SK-N-SH treated with all-trans-retinoic acid at 6 μM for 48 hours (cell line): ENCODE results near the gene GASK1B.

Experiments used
- ATAC-seq: fragments of 200-7000 bp; cut with Tn5 transposase; 3 replicates; pipeline ENCODE4 v1.9.1; 2020; ENCODE audit warnings: mild to moderate bottlenecking, moderate library complexity
- ARNTL ChIP-seq: fragments of 450-650 bp; formaldehyde crosslinking; IDR thresholded peaks from 2 replicates; pipeline ENCODE4 v1.5.0; 2020; ENCODE audit warnings: low read depth, mild to moderate bottlenecking, moderate library complexity, borderline replicate concordance
- BACH2 ChIP-seq: fragments of 250-450 bp; sonication (Bioruptor Pico); IDR thresholded peaks from 2 replicates; pipeline ENCODE4 v1.9.0; 2021; ENCODE audit warnings: mild to moderate bottlenecking, borderline replicate concordance
- CSDC2 ChIP-seq: fragments of 250-450 bp; sonication (Bioruptor Pico); IDR thresholded peaks from 2 replicates; pipeline ENCODE4 v1.5.0; 2020; ENCODE audit warnings: mild to moderate bottlenecking, moderate library complexity
- ESRRG ChIP-seq: fragments of 250-450 bp; sonication (Bioruptor Pico); IDR thresholded peaks from 2 replicates; pipeline ENCODE4 v1.6.1; 2021; ENCODE audit warnings: mild to moderate bottlenecking
- GLIS3 ChIP-seq: fragments of 250-450 bp; sonication (Bioruptor Pico); IDR thresholded peaks from 2 replicates; pipeline ENCODE4 v1.5.0; 2020; ENCODE audit warnings: mild to moderate bottlenecking, moderate library complexity
- ISL1 ChIP-seq: fragments of 250-450 bp; sonication (Bioruptor Pico); IDR thresholded peaks from 2 replicates; pipeline ENCODE4 v2.1.2; 2022; ENCODE audit warnings: mild to moderate bottlenecking, moderate library complexity
- PPARA ChIP-seq: fragments of 250-450 bp; sonication (Bioruptor Pico); IDR thresholded peaks from 2 replicates; pipeline ENCODE4 v1.5.0; 2020; ENCODE audit warnings: mild to moderate bottlenecking, borderline replicate concordance
- RARB ChIP-seq: fragments of 250-450 bp; sonication (Bioruptor Pico); IDR thresholded peaks from 2 replicates; pipeline ENCODE4 v1.8.0; 2021; ENCODE audit warnings: mild to moderate bottlenecking, moderate library complexity
- SNAI2 ChIP-seq: fragments of 250-450 bp; sonication (Bioruptor Pico); IDR thresholded peaks from 2 replicates; pipeline ENCODE4 v1.5.0; 2020; ENCODE audit warnings: mild to moderate bottlenecking, moderate library complexity
- TCF4 ChIP-seq: fragments of 250-450 bp; sonication (Bioruptor Pico); IDR thresholded peaks from 2 replicates; pipeline ENCODE4 v1.8.0; 2021; ENCODE audit warnings: mild to moderate bottlenecking, moderate library complexity, borderline replicate concordance
- TOX ChIP-seq: fragments of 250-450 bp; sonication (Bioruptor Pico); IDR thresholded peaks from 2 replicates; pipeline ENCODE4 v1.8.0; 2021; ENCODE audit warnings: mild to moderate bottlenecking, moderate library complexity, borderline replicate concordance
- ZFP3 ChIP-seq: fragments of 250-450 bp; sonication (Bioruptor Pico); IDR thresholded peaks from 2 replicates; pipeline ENCODE4 v1.5.0; 2020; ENCODE audit warnings: mild to moderate bottlenecking, moderate library complexity
- ZFP30 ChIP-seq: fragments of 450-650 bp; formaldehyde crosslinking; IDR thresholded peaks from 2 replicates; pipeline ENCODE4 v1.5.0; 2022; ENCODE audit warnings: mild to moderate bottlenecking, moderate library complexity
- ZNF565 ChIP-seq: fragments of 450-650 bp; formaldehyde crosslinking; conservative IDR thresholded peaks from 2 replicates; pipeline ENCODE4 v1.5.0; 2020; ENCODE audit warnings: low read depth, mild to moderate bottlenecking, moderate library complexity
- ZNF8 ChIP-seq: fragments of 450-650 bp; formaldehyde crosslinking; IDR thresholded peaks from 2 replicates; pipeline ENCODE4 v1.5.0; 2020; ENCODE audit warnings: mild to moderate bottlenecking, moderate library complexity
- TF ChIP-seq, protein P1 (sequence below): fragments of 250-450 bp; sonication (Bioruptor Pico); IDR thresholded peaks from 2 replicates; pipeline ENCODE4 v1.8.0; 2021; ENCODE audit warnings: low read depth, mild to moderate bottlenecking, moderate library complexity, borderline replicate concordance
- TF ChIP-seq, protein P2 (sequence below): fragments of 250-450 bp; sonication (Bioruptor Pico); IDR thresholded peaks from 2 replicates; pipeline ENCODE4 v1.5.1; 2020; ENCODE audit warnings: low read depth, mild to moderate bottlenecking, moderate library complexity
- TF ChIP-seq, protein P3 (sequence below): fragments of 250-450 bp; sonication (Bioruptor Pico); IDR thresholded peaks from 2 replicates; pipeline ENCODE4 v1.5.0; 2020; ENCODE audit warnings: mild to moderate bottlenecking, moderate library complexity
- TF ChIP-seq, protein P4 (sequence below): fragments of 250-450 bp; sonication (Bioruptor Pico); IDR thresholded peaks from 2 replicates; pipeline ENCODE4 v1.8.0; 2020; ENCODE audit warnings: mild to moderate bottlenecking, moderate library complexity, borderline replicate concordance
- TF ChIP-seq, protein P5 (sequence below): fragments of 250-450 bp; sonication (Bioruptor Pico); IDR thresholded peaks from 2 replicates; pipeline ENCODE4 v1.5.1; 2021; ENCODE audit warnings: mild to moderate bottlenecking, moderate library complexity

Gene GASK1B

DNA sequence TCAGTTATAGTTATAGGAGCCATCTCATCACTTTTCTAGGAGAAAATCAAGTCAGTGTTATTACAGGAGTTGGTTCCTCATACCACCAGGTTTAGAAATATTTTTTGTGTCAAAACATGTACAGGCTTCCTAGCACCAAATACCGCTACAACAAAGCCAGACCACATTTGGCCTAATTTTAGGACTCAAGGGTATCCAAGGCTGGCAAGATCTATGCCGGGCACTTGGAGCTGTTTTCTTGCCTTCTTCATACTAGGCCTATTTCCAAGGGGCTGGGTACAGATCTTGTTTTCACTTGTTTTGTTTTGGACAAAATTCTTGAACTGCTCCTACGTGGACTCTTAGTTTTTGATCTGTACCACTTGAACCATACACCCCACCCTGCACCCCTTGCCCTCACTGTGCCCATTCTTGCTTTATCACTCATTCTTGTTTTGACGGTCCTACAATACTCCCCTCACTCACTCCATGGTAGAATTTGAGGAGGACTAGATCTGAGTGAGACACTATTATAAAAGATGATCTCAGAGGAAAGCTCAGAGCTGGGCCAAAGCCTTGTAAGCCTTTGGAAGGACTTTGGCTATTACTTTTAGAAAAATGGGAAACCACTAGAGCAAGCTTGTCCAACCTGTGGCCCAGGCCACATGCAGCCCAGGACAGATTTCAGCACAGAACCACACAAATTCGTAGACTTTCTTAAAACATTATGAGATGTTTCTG lies 19.8 kb upstream of the GASK1B start:
- ATAC-seq: no peak
- TF ChIP-seq, protein P1, sequence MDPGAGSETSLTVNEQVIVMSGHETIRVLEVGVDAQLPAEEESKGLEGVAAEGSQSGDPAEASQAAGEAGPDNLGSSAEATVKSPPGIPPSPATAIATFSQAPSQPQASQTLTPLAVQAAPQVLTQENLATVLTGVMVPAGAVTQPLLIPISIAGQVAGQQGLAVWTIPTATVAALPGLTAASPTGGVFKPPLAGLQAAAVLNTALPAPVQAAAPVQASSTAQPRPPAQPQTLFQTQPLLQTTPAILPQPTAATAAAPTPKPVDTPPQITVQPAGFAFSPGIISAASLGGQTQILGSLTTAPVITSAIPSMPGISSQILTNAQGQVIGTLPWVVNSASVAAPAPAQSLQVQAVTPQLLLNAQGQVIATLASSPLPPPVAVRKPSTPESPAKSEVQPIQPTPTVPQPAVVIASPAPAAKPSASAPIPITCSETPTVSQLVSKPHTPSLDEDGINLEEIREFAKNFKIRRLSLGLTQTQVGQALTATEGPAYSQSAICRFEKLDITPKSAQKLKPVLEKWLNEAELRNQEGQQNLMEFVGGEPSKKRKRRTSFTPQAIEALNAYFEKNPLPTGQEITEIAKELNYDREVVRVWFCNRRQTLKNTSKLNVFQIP (CRISPR knock-in tag): no peak
- TF ChIP-seq GLIS3 (CRISPR knock-in tag) (no peak), TCF4 (CRISPR knock-in tag) (no peak), TOX (CRISPR knock-in tag) (no peak), ESRRG (CRISPR knock-in tag) (no peak), ARNTL (no peak), PPARA (CRISPR knock-in tag) (no peak), ZNF565 (CRISPR knock-in tag) (no peak), ISL1 (no peak), CSDC2 (CRISPR knock-in tag) (no peak), ZNF8 (CRISPR knock-in tag) (no peak), RARB (CRISPR knock-in tag) (no peak), BACH2 (no peak), ZFP3 (CRISPR knock-in tag) (no peak)
- TF ChIP-seq, protein P2, sequence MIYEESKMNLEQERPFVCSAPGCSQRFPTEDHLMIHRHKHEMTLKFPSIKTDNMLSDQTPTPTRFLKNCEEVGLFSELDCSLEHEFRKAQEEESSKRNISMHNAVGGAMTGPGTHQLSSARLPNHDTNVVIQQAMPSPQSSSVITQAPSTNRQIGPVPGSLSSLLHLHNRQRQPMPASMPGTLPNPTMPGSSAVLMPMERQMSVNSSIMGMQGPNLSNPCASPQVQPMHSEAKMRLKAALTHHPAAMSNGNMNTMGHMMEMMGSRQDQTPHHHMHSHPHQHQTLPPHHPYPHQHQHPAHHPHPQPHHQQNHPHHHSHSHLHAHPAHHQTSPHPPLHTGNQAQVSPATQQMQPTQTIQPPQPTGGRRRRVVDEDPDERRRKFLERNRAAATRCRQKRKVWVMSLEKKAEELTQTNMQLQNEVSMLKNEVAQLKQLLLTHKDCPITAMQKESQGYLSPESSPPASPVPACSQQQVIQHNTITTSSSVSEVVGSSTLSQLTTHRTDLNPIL (CRISPR knock-in tag): no peak
- TF ChIP-seq, protein P3, sequence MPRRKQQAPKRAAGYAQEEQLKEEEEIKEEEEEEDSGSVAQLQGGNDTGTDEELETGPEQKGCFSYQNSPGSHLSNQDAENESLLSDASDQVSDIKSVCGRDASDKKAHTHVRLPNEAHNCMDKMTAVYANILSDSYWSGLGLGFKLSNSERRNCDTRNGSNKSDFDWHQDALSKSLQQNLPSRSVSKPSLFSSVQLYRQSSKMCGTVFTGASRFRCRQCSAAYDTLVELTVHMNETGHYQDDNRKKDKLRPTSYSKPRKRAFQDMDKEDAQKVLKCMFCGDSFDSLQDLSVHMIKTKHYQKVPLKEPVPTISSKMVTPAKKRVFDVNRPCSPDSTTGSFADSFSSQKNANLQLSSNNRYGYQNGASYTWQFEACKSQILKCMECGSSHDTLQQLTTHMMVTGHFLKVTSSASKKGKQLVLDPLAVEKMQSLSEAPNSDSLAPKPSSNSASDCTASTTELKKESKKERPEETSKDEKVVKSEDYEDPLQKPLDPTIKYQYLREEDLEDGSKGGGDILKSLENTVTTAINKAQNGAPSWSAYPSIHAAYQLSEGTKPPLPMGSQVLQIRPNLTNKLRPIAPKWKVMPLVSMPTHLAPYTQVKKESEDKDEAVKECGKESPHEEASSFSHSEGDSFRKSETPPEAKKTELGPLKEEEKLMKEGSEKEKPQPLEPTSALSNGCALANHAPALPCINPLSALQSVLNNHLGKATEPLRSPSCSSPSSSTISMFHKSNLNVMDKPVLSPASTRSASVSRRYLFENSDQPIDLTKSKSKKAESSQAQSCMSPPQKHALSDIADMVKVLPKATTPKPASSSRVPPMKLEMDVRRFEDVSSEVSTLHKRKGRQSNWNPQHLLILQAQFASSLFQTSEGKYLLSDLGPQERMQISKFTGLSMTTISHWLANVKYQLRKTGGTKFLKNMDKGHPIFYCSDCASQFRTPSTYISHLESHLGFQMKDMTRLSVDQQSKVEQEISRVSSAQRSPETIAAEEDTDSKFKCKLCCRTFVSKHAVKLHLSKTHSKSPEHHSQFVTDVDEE (CRISPR knock-in tag): no peak
- TF ChIP-seq, protein P4, sequence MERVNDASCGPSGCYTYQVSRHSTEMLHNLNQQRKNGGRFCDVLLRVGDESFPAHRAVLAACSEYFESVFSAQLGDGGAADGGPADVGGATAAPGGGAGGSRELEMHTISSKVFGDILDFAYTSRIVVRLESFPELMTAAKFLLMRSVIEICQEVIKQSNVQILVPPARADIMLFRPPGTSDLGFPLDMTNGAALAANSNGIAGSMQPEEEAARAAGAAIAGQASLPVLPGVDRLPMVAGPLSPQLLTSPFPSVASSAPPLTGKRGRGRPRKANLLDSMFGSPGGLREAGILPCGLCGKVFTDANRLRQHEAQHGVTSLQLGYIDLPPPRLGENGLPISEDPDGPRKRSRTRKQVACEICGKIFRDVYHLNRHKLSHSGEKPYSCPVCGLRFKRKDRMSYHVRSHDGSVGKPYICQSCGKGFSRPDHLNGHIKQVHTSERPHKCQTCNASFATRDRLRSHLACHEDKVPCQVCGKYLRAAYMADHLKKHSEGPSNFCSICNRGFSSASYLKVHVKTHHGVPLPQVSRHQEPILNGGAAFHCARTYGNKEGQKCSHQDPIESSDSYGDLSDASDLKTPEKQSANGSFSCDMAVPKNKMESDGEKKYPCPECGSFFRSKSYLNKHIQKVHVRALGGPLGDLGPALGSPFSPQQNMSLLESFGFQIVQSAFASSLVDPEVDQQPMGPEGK (CRISPR knock-in tag): no peak
- TF ChIP-seq, protein P5, sequence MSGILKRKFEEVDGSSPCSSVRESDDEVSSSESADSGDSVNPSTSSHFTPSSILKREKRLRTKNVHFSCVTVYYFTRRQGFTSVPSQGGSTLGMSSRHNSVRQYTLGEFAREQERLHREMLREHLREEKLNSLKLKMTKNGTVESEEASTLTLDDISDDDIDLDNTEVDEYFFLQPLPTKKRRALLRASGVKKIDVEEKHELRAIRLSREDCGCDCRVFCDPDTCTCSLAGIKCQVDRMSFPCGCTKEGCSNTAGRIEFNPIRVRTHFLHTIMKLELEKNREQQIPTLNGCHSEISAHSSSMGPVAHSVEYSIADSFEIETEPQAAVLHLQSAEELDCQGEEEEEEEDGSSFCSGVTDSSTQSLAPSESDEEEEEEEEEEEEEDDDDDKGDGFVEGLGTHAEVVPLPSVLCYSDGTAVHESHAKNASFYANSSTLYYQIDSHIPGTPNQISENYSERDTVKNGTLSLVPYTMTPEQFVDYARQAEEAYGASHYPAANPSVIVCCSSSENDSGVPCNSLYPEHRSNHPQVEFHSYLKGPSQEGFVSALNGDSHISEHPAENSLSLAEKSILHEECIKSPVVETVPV: no peak

DNA sequence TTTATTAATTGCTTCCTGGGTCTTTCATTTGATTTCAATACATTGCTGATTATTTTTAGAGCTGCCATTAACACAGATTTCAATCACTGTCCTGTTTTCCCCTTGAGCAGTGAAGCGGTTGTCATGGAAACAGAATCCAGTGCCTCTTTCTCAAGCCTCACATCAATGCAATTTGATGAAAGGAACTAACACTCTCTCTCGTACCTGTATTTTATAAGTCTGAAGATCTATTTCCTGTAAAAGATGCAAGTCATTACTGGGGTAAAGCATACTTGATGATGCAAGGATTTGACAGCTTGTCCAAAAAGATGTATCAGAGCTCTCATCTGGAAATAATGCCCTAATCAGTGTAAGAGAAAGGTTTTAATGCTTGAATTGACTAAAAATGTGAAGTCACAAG lies 17.9 kb upstream of the GASK1B start:
- no peak for TF ChIP-seq SNAI2 (CRISPR knock-in tag)
- no peak for TF ChIP-seq ESRRG (CRISPR knock-in tag)
- no peak for TF ChIP-seq RARB (CRISPR knock-in tag)
- TF ChIP-seq ZFP30 (CRISPR knock-in tag): no peak
- no peak for TF ChIP-seq GLIS3 (CRISPR knock-in tag)
- TF ChIP-seq, protein P4 (CRISPR knock-in tag): no peak
- no peak for TF ChIP-seq PPARA (CRISPR knock-in tag)
- no peak for TF ChIP-seq ZFP3 (CRISPR knock-in tag)
- ATAC-seq: no peak
